ENCODE data around the gene ABTB1.

DNA sequence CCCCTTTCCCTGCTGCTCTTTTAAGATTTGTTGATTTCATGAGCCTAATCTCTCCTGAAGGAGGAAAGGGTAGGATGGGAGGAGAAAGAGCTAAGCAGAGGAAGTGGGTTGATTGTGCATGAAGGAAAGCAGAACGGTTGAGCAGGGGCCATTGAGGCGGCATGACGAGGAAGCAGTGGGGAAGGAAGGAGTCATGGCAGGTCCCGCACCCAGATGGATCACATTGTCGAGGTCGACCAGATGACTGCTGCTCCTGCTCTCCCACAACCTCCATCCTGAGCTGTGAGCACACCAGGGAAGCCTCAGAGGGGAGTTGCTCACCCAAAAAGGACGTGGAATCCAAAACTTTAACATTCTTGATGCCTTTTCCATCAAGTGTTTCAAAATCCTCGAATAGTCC is 42.8 kb downstream of the ABTB1 start:
- TF ChIP-seq, protein P1, sequence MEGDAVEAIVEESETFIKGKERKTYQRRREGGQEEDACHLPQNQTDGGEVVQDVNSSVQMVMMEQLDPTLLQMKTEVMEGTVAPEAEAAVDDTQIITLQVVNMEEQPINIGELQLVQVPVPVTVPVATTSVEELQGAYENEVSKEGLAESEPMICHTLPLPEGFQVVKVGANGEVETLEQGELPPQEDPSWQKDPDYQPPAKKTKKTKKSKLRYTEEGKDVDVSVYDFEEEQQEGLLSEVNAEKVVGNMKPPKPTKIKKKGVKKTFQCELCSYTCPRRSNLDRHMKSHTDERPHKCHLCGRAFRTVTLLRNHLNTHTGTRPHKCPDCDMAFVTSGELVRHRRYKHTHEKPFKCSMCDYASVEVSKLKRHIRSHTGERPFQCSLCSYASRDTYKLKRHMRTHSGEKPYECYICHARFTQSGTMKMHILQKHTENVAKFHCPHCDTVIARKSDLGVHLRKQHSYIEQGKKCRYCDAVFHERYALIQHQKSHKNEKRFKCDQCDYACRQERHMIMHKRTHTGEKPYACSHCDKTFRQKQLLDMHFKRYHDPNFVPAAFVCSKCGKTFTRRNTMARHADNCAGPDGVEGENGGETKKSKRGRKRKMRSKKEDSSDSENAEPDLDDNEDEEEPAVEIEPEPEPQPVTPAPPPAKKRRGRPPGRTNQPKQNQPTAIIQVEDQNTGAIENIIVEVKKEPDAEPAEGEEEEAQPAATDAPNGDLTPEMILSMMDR (IDR thresholded peaks at IDR 0.05; ENCODE audit: low read depth, low read length), result no peak
- no peak for TF ChIP-seq EZH2phosphoT487 (IDR thresholded peaks at IDR 0.05; ENCODE audit: low read depth)

All from OCI-LY3 (cell line).